Measurements from ENCODE around the gene SLC39A7. TPM values are rescaled to one million over a fixed set of nuclear protein-coding genes. Genes with fewer than 3 reads are reported as not detected.

SLC39A7 gene
- total and polyA plus RNA-seq, 4 experiments from 2014 or later: 22.9 to 40.9 (median 32.0) TPM

DNA sequence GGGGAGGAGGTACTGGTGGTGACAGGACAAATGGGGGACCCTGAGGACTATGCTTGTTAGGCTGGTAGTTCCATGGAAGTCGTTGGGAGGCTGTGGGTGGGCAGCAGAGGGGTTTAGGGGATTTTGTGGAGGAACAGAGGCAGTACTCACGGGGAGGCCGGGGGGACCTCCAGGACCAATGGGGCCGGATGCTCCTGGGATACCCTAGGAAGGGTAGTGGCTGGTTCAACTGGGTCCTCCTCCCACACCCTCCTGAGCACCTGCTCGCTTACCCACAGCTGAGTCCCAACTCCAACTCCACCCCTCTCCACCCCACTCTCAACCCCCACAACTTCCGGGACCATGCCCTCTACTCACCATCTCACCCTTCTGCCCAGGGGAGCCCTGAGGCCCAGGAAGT, 34.3 kb upstream of the SLC39A7 start:
- no peak overlapping the region for H3K4me3 ChIP-seq (ENCODE audit: low read length in 2 of 2)
- no peak overlapping the region for H3K27ac Mint-ChIP-seq
- no peak for DNase-seq
- peaks cover 2% of the 10 kb centered on the region in 2 donors for H3K27me3 Mint-ChIP-seq
- no peak overlapping the region for H3K27ac ChIP-seq (ENCODE audit: low read depth, low read length)
- peaks cover 1 to 7% (median 4%) of the 10 kb centered on the region in 4 donors for H3K4me1 Mint-ChIP-seq
- POLR2A ChIA-PET (ENCODE audit: partially characterized antibody): no interaction called here
- no peak overlapping the region for H3K4me3 Mint-ChIP-seq
- peaks cover 5% of the 10 kb centered on the region for H3K4me1 ChIP-seq (ENCODE audit: insufficient read depth, low read length)
- intact Hi-C loops (cut with micrococcal nuclease): no loop called here
- H3K36me3 ChIP-seq (ENCODE audit: insufficient read depth, low read length): no peaks in the 10 kb centered on the region
- H3K27me3 ChIP-seq (ENCODE audit: insufficient read depth, low read length): no peaks in the 10 kb centered on the region
- H3K36me3 Mint-ChIP-seq: no peaks in the 10 kb centered on the region
- peaks cover 0 to 2% (median 0%) of the 10 kb centered on the region in 8 donors for H3K9me3 Mint-ChIP-seq
- CTCF ChIA-PET (ENCODE audit: partially characterized antibody): no interaction called here
- H3K9me3 ChIP-seq (ENCODE audit: control insufficient read depth in 1 of 2, low read length in 2 of 2): no peaks in the 10 kb centered on the region

DNA sequence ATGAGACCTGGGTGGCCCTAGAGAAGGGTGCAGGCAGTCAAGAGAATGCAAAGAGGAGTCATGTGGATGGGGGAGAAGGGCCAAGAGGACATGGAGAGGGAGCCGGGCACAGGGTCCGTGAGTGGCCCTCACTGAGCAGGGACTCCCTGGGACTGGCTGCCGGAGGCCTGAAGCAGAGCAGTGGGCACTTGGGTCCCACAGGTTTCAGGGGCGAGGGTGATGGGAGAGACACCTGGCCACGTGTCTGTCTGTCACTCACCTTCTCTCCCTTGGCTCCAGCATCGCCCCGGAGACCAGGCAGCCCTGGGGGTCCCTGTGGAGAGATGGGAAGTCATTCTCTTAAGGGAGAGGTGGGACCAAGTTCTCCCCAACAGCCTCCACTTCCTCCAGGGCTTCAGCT, 33.9 kb upstream of the SLC39A7 start:
- intact Hi-C loops (cut with micrococcal nuclease): no loop called here
- H3K27me3 ChIP-seq (ENCODE audit: insufficient read depth, low read length): no peaks in the 10 kb centered on the region
- peaks cover 0 to 2% (median 0%) of the 10 kb centered on the region in 8 donors for H3K9me3 Mint-ChIP-seq
- no peak overlapping the region for H3K27ac ChIP-seq (ENCODE audit: low read depth, low read length)
- H3K9me3 ChIP-seq (ENCODE audit: control insufficient read depth in 1 of 2, low read length in 2 of 2): no peaks in the 10 kb centered on the region
- CTCF ChIA-PET (ENCODE audit: partially characterized antibody): no interaction called here
- H3K27me3 Mint-ChIP-seq: peaks cover 0 to 2% of the 10 kb centered on the region in 2 donors
- DNase-seq: no peak
- peaks cover 3% of the 10 kb centered on the region for H3K4me1 ChIP-seq (ENCODE audit: insufficient read depth, low read length)
- H3K4me3 ChIP-seq (ENCODE audit: low read length in 2 of 2): no peak overlapping the region
- H3K36me3 ChIP-seq (ENCODE audit: insufficient read depth, low read length): no peaks in the 10 kb centered on the region
- POLR2A ChIA-PET (ENCODE audit: partially characterized antibody): no interaction called here
- H3K4me3 Mint-ChIP-seq: no peak overlapping the region
- H3K36me3 Mint-ChIP-seq: no peaks in the 10 kb centered on the region
- H3K4me1 Mint-ChIP-seq: peaks cover 0 to 2% (median under 1%) of the 10 kb centered on the region in 4 donors
- no peak overlapping the region for H3K27ac Mint-ChIP-seq

DNA sequence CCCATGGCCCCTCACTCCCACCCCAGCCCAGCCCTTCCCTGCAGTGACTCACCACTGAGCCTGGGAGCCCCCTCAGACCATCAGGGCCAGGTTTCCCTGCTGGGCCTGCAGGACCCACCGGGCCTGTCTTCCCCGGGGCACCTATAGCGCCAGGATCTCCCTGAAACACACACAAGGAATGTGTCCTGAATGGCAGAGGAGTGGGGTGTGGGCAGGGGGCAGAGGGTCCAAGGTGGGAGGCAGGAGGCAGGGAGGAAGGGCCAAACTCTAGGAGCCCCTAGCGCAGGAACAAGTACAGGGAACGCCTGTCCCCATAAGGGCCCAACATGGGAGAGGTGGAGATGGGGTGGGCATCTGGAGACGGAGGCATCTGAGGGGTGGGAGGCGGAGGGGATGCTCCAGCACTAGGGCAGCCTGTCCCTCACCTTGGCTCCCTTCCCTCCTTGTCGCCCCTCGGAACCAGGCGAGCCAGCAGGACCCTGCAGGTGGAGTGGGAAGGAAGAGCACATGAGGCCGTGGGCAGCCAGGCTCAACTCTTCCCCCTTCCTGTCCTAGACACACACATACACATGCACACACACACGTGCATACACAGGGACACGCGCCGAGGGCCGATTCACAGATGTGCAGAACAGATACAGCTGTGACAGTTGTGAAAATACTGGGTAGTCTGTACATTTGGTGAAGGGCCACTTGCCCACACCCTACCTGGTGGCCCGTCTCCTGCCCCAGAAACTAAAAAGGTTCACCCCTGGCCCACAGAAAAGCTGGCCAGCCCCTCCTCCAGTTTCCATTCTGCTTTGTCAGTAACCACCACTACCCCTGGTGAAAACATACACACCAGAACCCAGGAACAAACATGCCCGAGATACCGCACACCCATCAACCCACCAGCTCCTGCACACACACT, 33.0 kb upstream of the SLC39A7 start:
- Histone ChIP-seq H3K4me3 (ENCODE audit: low read length in 2 of 2) (no peak overlapping the region), H3K4me1 (ENCODE audit: insufficient read depth, low read length) (no peaks in the 10 kb centered on the region), H3K9me3 (ENCODE audit: control insufficient read depth in 1 of 2, low read length in 2 of 2) (no peaks in the 10 kb centered on the region), H3K27me3 (ENCODE audit: insufficient read depth, low read length) (no peaks in the 10 kb centered on the region), H3K36me3 (ENCODE audit: insufficient read depth, low read length) (no peaks in the 10 kb centered on the region), H3K27ac (ENCODE audit: low read depth, low read length) (no peak overlapping the region)
- Mint-ChIP-seq H3K27me3 (peaks cover 0 to 2% of the 10 kb centered on the region in 2 donors), H3K9me3 (no peaks in the 10 kb centered on the region), H3K36me3 (no peaks in the 10 kb centered on the region), H3K27ac (peak overlapping the region in 1 of 7 donors; percentile 62), H3K4me3 (no peak overlapping the region), H3K4me1 (no peaks in the 10 kb centered on the region)
- no peak for DNase-seq
- POLR2A ChIA-PET (ENCODE audit: partially characterized antibody): interaction anchor here (1.5 kb wide), 1 partner anchor 24 kb away, joined by 4 read pairs; the partner anchor contains the start of gene COL11A2
- intact Hi-C loops (cut with micrococcal nuclease): no loop called here
- CTCF ChIA-PET (ENCODE audit: partially characterized antibody): no interaction called here

DNA sequence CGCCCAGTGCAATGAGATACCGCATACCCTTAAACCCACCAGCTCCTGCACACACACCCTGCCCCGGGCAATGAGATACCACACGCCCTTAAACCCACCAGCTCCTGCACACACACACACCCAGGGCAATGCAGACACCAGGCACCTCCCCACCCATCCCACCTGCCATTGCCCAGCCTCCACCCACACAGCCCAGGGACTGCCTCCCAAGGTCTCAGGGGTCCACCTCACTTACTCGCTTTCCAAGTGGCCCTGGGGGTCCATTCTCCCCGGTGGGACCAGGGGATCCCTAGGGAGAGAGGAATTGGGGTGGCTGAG, 32.4 kb upstream of the SLC39A7 start:
- Mint-ChIP-seq H3K9me3 (no peaks in the 10 kb centered on the region), H3K36me3 (no peaks in the 10 kb centered on the region), H3K27me3 (peaks cover 0 to 2% of the 10 kb centered on the region in 2 donors), H3K4me1 (no peaks in the 10 kb centered on the region), H3K4me3 (peak overlapping the region in 1 of 8 donors; percentile 18), H3K27ac (no peak overlapping the region)
- intact Hi-C loops (cut with micrococcal nuclease): no loop called here
- Histone ChIP-seq H3K4me3 (ENCODE audit: low read length in 2 of 2) (no peak overlapping the region), H3K9me3 (ENCODE audit: control insufficient read depth in 1 of 2, low read length in 2 of 2) (no peaks in the 10 kb centered on the region), H3K4me1 (ENCODE audit: insufficient read depth, low read length) (no peaks in the 10 kb centered on the region), H3K27ac (ENCODE audit: low read depth, low read length) (no peak overlapping the region), H3K27me3 (ENCODE audit: insufficient read depth, low read length) (no peaks in the 10 kb centered on the region), H3K36me3 (ENCODE audit: insufficient read depth, low read length) (no peaks in the 10 kb centered on the region)
- no peak for DNase-seq
- ChIA-PET CTCF (ENCODE audit: partially characterized antibody) (no interaction called here), POLR2A (ENCODE audit: partially characterized antibody) (interaction anchor here (1.5 kb wide), 1 partner anchor 23 kb away, joined by 4 read pairs; the partner anchor contains the start of gene COL11A2)

DNA sequence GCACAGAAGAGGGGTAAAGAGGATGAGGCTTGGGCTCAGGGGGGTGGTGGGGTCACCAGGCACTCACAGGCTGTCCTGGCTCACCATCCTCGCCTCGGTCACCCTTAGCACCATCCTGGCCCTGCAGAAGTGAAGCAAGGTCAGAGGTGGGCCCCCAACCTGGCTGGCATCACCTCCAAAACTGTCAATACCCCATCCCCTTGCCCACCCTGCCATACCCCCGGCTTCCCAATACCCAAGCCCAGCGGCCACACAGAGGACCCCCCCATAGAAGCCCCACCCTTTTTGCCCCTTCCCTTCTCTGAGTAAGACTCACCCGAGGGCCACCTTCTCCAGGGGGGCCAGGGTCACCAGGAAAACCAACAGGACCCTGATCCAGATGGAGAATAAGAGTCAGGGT, 32.0 kb upstream of the SLC39A7 start:
- Mint-ChIP-seq H3K4me1 (no peaks in the 10 kb centered on the region), H3K36me3 (no peaks in the 10 kb centered on the region), H3K27me3 (peaks cover 0 to 2% of the 10 kb centered on the region in 2 donors), H3K9me3 (no peaks in the 10 kb centered on the region), H3K4me3 (no peak overlapping the region), H3K27ac (no peak overlapping the region)
- intact Hi-C loops (cut with micrococcal nuclease): no loop called here
- H3K36me3 ChIP-seq (ENCODE audit: insufficient read depth, low read length): no peaks in the 10 kb centered on the region
- H3K27me3 ChIP-seq (ENCODE audit: insufficient read depth, low read length): no peaks in the 10 kb centered on the region
- ChIA-PET CTCF (ENCODE audit: partially characterized antibody) (no interaction called here), POLR2A (ENCODE audit: partially characterized antibody) (interaction anchor here (1.5 kb wide), 1 partner anchor 23 kb away, joined by 4 read pairs; the partner anchor contains the start of gene COL11A2)
- H3K4me3 ChIP-seq (ENCODE audit: low read length in 2 of 2): no peak overlapping the region
- H3K4me1 ChIP-seq (ENCODE audit: insufficient read depth, low read length): no peaks in the 10 kb centered on the region
- no peak overlapping the region for H3K27ac ChIP-seq (ENCODE audit: low read depth, low read length)
- no peak for DNase-seq
- no peaks in the 10 kb centered on the region for H3K9me3 ChIP-seq (ENCODE audit: control insufficient read depth in 1 of 2, low read length in 2 of 2)

DNA sequence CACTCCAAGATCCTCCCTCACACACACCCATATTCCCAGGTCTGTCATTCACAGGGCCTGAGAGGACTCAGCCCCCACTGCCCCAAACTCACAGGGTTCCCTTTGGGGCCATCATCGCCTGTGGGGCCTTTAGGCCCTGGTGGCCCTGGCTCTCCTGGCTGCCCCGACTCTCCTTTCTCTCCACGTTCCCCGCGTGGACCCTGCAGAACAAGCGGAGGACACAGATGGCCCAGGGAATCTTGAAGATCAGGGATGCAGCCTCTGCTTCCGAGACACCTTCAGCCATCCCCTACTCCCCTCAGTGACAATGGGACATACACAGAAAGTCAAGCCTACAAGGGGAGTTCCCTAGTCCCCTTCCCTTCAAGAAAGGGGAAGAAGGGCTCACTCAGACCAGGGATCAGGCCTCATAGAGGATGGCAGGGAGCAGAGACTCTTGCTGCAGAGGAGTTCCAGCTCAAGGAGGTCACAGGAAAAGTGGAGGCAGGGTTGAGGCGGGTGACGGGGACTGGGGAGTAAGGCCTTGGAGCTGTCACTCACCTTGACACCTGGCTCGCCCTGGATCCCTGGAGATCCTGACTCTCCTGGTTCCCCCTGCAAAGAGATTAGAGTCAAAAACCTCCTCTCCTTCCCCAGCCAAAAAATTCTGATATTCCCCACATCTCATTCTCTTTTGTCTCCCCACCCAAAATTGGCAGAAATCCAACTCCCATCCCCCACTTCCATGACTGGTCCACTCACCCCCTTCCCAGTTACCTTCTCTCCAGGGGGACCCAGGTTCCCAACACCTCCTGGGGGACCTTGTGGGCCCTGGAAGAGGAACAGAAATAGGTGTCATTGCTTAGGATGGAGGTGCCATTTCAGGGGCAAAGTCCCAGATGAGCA, 31.1 kb upstream of the SLC39A7 start:
- Histone ChIP-seq H3K4me3 (ENCODE audit: low read length in 2 of 2) (no peak overlapping the region), H3K27ac (ENCODE audit: low read depth, low read length) (no peak overlapping the region), H3K9me3 (ENCODE audit: control insufficient read depth in 1 of 2, low read length in 2 of 2) (no peaks in the 10 kb centered on the region), H3K4me1 (ENCODE audit: insufficient read depth, low read length) (no peaks in the 10 kb centered on the region), H3K27me3 (ENCODE audit: insufficient read depth, low read length) (no peaks in the 10 kb centered on the region), H3K36me3 (ENCODE audit: insufficient read depth, low read length) (no peaks in the 10 kb centered on the region)
- POLR2A ChIA-PET (ENCODE audit: partially characterized antibody): no interaction called here
- Mint-ChIP-seq H3K4me1 (no peaks in the 10 kb centered on the region), H3K27ac (peak overlapping the region in 1 of 7 donors; percentile 72), H3K4me3 (no peak overlapping the region), H3K36me3 (no peaks in the 10 kb centered on the region), H3K9me3 (no peaks in the 10 kb centered on the region), H3K27me3 (no peaks in the 10 kb centered on the region)
- intact Hi-C loops (cut with micrococcal nuclease): no loop called here
- CTCF ChIA-PET (ENCODE audit: partially characterized antibody): no interaction called here
- DNase-seq: no peak
